Measurements from ENCODE around the gene MEGF8.

DNA sequence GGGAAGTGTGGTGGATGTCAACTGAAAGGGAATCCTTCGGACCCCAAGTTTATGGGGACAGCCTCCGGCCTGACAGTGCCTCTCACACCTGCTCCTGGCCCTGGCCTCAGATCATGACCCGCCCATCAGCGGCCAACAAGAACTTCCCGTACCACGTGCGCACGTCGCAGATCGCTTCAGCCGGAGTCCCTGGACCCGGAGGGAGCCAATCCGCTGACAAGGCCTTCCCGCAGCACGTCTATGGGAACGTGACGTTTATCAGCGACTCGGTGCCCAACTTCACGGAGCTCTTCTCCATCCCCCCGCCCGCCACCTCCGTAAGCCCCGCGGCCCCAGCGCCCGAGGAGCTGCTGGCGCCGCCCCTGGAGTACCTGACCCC is 2.0 kb upstream of the MEGF8 start:
- TF ChIP-seq, protein P1, sequence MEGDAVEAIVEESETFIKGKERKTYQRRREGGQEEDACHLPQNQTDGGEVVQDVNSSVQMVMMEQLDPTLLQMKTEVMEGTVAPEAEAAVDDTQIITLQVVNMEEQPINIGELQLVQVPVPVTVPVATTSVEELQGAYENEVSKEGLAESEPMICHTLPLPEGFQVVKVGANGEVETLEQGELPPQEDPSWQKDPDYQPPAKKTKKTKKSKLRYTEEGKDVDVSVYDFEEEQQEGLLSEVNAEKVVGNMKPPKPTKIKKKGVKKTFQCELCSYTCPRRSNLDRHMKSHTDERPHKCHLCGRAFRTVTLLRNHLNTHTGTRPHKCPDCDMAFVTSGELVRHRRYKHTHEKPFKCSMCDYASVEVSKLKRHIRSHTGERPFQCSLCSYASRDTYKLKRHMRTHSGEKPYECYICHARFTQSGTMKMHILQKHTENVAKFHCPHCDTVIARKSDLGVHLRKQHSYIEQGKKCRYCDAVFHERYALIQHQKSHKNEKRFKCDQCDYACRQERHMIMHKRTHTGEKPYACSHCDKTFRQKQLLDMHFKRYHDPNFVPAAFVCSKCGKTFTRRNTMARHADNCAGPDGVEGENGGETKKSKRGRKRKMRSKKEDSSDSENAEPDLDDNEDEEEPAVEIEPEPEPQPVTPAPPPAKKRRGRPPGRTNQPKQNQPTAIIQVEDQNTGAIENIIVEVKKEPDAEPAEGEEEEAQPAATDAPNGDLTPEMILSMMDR (IDR thresholded peaks at IDR 0.05): no peak
- TF ChIP-seq POLR2A (IDR thresholded peaks at IDR 0.05): no peak
